CD4-positive, CD25-positive, alpha-beta regulatory T cell (primary cell): Measurements from ENCODE around the gene PGAM5. TPM values are rescaled to one million over a fixed set of nuclear protein-coding genes. Genes with fewer than 3 reads are reported as not detected.
A peak's percentile ranks its signal among the peaks of the same experiment; 100 is the strongest.

Source experiments
- ATAC-seq, 2 donors: fragments of 150-1000 bp; cut with Tn5 transposase; one replicate each; pipeline ENCODE4 v1.10.0; 2021; ENCODE audit warnings: low read depth in 2 of 2, moderate number of reproducible peaks in 2 of 2, moderate library complexity in 1 of 2
- DNase-seq, 3 donors: peaks; one replicate each; pipeline versions ENCODE4 v3.0.0 to v3.0.0-alpha.2; 2012 to 2022; ENCODE audit warnings: mixed read lengths in 1 of 3
- H3K27ac ChIP-seq: one replicate; pipeline ENCODE4 v1.7.0; 2013; ENCODE audit warnings: mild to moderate bottlenecking, low read length; ENCODE audit not compliant: insufficient read depth, poor library complexity, severe bottlenecking
- H3K27me3 ChIP-seq: one replicate; pipeline ENCODE4 v1.7.0; 2013; ENCODE audit warnings: low read length; ENCODE audit not compliant: control insufficient read depth, insufficient read depth
- H3K36me3 ChIP-seq: one replicate; pipeline ENCODE4 v1.7.0; 2013; ENCODE audit warnings: mild to moderate bottlenecking, low read length, moderate library complexity; ENCODE audit not compliant: control insufficient read depth, insufficient read depth
- H3K4me1 ChIP-seq: 2 replicates; pipeline ENCODE4 v1.7.0; 2013; ENCODE audit warnings: mild to moderate bottlenecking, low read length; ENCODE audit not compliant: insufficient read depth, control insufficient read depth, poor library complexity, severe bottlenecking
- H3K4me3 ChIP-seq: one replicate; pipeline ENCODE4 v1.7.0; 2013; ENCODE audit warnings: low read depth, mild to moderate bottlenecking, low read length, moderate library complexity
- H3K9me3 ChIP-seq, 2 experiments: 1 replicate in 1 of 2; 2 replicates in 1 of 2; pipeline ENCODE4 v1.7.0; 2013; ENCODE audit warnings: low read length in 2 of 2, mild to moderate bottlenecking in 1 of 2, moderate library complexity in 1 of 2; ENCODE audit not compliant: control insufficient read depth in 2 of 2
- H3K27ac Mint-ChIP-seq, 3 donors: one replicate each; pipeline ENCODE4 v1.8.0; 2020 to 2022; ENCODE audit warnings: mild to moderate bottlenecking in 3 of 3, mixed read lengths in 3 of 3, moderate library complexity in 2 of 3
- H3K27me3 Mint-ChIP-seq: one replicate; pipeline ENCODE4 v1.8.0; 2022; ENCODE audit warnings: mild to moderate bottlenecking, mixed read lengths
- H3K36me3 Mint-ChIP-seq: one replicate; pipeline ENCODE4 v1.8.0; 2020; ENCODE audit warnings: mixed read lengths
- H3K4me1 Mint-ChIP-seq, 4 donors: one replicate each; pipeline ENCODE4 v1.8.0; 2020 to 2022; ENCODE audit warnings: mixed read lengths in 4 of 4, mild to moderate bottlenecking in 1 of 4
- H3K4me3 Mint-ChIP-seq, 4 donors: one replicate each; pipeline ENCODE4 v1.8.0; 2020 to 2022; ENCODE audit warnings: mild to moderate bottlenecking in 4 of 4, mixed read lengths in 4 of 4, moderate library complexity in 3 of 4
- H3K9me3 Mint-ChIP-seq, 7 donors: one replicate each; pipeline ENCODE4 v1.8.0; 2020 to 2022; ENCODE audit warnings: mixed read lengths in 7 of 7, mild to moderate bottlenecking in 3 of 7, moderate library complexity in 2 of 7
- polyA plus RNA-seq, 4 donors: library from polyadenylated mRNA; unstranded; fragments of 300-500 nt; fragmentation: Illumina TruSeq; gene quantifications; one replicate each; pipeline ENCODE4 v1.2.3, GENCODE V29; 2021
- total RNA-seq: library from RNA; stranded (reverse); gene quantifications from one replicate; pipeline ENCODE4 v1.2.3, GENCODE V29; 2022

The PGAM5 gene
- total and polyA plus RNA-seq, 5 donors from 2014 or later: 17.5 to 25.3 (median 19.4) TPM

DNA sequence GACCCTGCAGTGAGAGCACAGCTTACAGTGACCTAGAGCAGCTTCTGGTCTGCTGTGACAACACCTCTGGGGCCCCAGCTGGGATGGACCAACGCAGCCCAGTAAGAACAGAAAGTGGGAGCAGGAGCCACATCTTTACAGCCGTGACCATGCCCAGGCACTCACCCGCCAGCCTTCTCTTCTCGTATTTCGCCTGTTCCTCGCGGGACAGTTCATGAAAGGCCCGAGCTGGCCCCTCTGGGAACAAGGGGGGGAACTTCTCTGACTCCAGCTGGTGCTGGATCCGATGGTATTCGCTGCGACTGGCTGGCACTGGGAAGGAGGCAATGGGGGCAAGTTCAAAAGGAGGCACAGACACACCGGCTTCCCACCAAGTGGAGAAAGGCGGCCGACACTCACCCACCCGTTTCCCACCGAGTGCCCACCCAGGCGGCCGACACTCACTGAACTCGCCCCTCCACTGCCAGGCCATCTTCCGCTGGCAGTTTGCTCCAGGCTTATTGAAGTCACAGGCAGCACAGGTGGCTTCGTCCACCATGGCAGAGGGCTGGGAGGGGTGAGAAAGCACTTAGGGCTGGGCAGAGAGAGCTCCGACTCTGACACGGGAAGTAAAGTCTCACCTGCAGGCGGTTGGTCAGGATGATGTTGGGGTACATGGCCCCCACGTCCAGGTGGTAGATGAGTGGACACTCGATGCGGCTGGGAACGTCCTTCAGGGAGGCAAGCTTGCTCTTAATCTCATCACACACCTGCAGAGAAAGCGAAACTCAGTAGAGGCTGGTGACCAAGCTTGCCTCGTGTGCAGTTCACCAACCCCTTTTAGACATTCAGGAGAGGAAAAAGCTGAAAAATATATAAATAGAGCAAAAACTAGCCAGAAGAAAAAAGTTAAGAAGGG, 42.2 kb upstream of the PGAM5 start:
- no peak for ATAC-seq
- Histone ChIP-seq H3K27me3 (no peaks in the 10 kb centered on the region), H3K9me3 (no peaks in the 10 kb centered on the region), H3K36me3 (peaks cover 66% of the 10 kb centered on the region), H3K4me1 (no peaks in the 10 kb centered on the region), H3K4me3 (no peak overlapping the region), H3K27ac (no peak overlapping the region)
- H3K9me3 Mint-ChIP-seq: no peaks in the 10 kb centered on the region
- no peak overlapping the region for H3K27ac Mint-ChIP-seq
- no peak overlapping the region for H3K4me3 Mint-ChIP-seq
- H3K36me3 Mint-ChIP-seq: peaks cover 44% of the 10 kb centered on the region
- peaks cover 0 to 5% (median under 1%) of the 10 kb centered on the region in 4 donors for H3K4me1 Mint-ChIP-seq
- H3K27me3 Mint-ChIP-seq: no peaks in the 10 kb centered on the region
- DNase-seq: no peak

DNA sequence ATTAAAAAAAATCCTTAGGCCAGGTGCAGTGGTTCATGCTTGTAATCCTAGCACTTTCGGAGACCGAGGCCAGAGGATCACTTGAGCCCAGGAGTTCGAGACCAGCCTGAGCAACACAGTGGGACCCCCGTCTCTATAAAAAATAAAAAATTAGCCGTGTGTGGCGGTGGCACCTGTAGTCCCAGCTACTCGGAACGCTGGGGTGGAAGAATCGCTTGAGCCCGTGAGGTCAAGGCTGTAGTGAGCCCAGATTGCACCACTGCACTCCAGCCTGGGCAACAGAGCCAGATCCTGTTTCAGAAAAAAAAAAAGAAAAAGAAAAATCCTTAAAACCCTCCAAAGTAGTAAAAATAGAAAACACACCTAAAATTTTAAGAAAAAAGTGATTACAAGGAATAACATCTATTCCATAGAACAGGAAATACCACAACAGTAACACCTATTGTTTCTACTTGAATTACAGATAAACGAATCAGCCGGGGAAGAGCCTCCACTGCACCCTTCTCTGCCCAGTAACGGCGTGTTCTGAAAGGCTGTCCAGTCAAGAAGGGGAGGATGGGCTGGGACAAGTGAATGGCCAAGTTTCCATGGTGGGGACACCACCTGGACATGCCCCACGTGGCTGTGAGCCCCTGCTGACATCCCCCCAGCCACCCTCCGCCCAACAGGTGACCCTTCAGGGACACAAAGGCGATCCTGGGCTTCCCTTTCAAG, 41.3 kb upstream of the PGAM5 start:
- peaks cover 44% of the 10 kb centered on the region for H3K36me3 Mint-ChIP-seq
- Histone ChIP-seq H3K9me3 (no peaks in the 10 kb centered on the region), H3K27me3 (no peaks in the 10 kb centered on the region), H3K27ac (no peak overlapping the region), H3K4me1 (no peaks in the 10 kb centered on the region), H3K4me3 (no peak overlapping the region), H3K36me3 (peaks cover 58% of the 10 kb centered on the region)
- DNase-seq (no peak), ATAC-seq (no peak)
- H3K4me1 Mint-ChIP-seq: peaks cover 0 to 5% (median under 1%) of the 10 kb centered on the region in 4 donors
- no peak overlapping the region for H3K27ac Mint-ChIP-seq
- H3K4me3 Mint-ChIP-seq: no peak overlapping the region
- peaks cover 0 to 3% (median 0%) of the 10 kb centered on the region in 7 donors for H3K9me3 Mint-ChIP-seq
- no peaks in the 10 kb centered on the region for H3K27me3 Mint-ChIP-seq

DNA sequence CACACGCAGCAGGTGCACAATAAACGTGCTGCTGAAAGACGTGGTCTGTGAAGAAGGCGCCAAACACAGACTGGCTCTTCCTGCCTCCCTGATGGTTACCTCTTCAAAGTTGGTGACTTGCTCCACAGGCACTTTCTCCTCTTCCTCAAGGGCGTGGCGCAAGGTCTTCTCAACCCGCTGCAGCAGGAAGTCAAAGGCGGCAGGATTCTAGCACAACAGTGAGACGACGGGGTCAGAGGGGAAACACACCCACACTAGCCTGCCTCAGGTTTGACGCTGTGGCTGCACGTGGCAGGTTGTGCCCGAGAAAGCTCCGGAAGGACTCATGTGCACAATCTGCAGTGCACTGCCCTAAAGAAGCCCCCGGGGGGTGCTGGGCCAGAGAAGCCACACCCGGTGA, 38.5 kb upstream of the PGAM5 start:
- H3K9me3 ChIP-seq: no peaks in the 10 kb centered on the region
- ATAC-seq: no peak
- H3K27ac Mint-ChIP-seq: peak overlapping the region in 1 of 3 donors; percentile 36

DNA sequence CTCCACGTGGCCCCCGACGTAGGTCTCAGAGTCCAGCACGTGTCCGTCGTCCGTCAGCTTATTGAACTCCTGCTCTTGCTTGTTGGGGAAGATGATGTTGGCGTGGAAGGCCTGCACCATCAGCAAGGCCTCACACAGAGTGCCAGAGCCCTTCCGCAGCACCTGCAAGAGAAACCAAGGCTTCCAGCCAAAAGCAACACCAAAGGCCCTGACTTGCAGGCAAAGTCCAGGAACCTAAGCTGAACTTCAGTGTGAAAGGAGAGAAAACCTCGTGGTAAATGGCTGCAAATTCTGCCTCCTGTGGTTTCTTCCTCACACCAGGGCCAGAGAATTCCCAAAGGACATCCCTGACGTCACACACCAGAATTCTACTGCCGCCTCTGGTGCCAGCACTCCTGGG, 38.0 kb upstream of the PGAM5 start:
- H3K27me3 ChIP-seq: no peaks in the 10 kb centered on the region
- peak overlapping the region in 1 of 4 donors; percentile 51 for H3K4me3 Mint-ChIP-seq
- no peak overlapping the region for H3K4me3 ChIP-seq
- no peak overlapping the region for H3K27ac Mint-ChIP-seq
- H3K27me3 Mint-ChIP-seq: no peaks in the 10 kb centered on the region
- H3K27ac ChIP-seq: no peak overlapping the region
- peaks cover 59% of the 10 kb centered on the region for H3K36me3 ChIP-seq
- H3K9me3 Mint-ChIP-seq: peaks cover 0 to 3% (median 0%) of the 10 kb centered on the region in 7 donors
- no peak for DNase-seq
- no peak for ATAC-seq
- no peaks in the 10 kb centered on the region for H3K4me1 ChIP-seq
- H3K9me3 ChIP-seq: no peaks in the 10 kb centered on the region
- H3K36me3 Mint-ChIP-seq: peaks cover 43% of the 10 kb centered on the region
- H3K4me1 Mint-ChIP-seq: peaks cover 0 to 5% (median 0%) of the 10 kb centered on the region in 4 donors

More for the DNA sequence above, 38.5 kb upstream of the PGAM5 start:
- H3K9me3 Mint-ChIP-seq: peaks cover 0 to 3% (median 0%) of the 10 kb centered on the region in 7 donors
- Histone ChIP-seq H3K4me1 (no peaks in the 10 kb centered on the region), H3K27me3 (no peaks in the 10 kb centered on the region), H3K4me3 (no peak overlapping the region), H3K27ac (no peak overlapping the region), H3K36me3 (peaks cover 59% of the 10 kb centered on the region)
- H3K4me3 Mint-ChIP-seq: no peak overlapping the region
- peaks cover 0 to 5% (median 0%) of the 10 kb centered on the region in 4 donors for H3K4me1 Mint-ChIP-seq
- H3K36me3 Mint-ChIP-seq: peaks cover 44% of the 10 kb centered on the region
- no peaks in the 10 kb centered on the region for H3K27me3 Mint-ChIP-seq
- peak in 1 of 3 donors; percentile 23 for DNase-seq

DNA sequence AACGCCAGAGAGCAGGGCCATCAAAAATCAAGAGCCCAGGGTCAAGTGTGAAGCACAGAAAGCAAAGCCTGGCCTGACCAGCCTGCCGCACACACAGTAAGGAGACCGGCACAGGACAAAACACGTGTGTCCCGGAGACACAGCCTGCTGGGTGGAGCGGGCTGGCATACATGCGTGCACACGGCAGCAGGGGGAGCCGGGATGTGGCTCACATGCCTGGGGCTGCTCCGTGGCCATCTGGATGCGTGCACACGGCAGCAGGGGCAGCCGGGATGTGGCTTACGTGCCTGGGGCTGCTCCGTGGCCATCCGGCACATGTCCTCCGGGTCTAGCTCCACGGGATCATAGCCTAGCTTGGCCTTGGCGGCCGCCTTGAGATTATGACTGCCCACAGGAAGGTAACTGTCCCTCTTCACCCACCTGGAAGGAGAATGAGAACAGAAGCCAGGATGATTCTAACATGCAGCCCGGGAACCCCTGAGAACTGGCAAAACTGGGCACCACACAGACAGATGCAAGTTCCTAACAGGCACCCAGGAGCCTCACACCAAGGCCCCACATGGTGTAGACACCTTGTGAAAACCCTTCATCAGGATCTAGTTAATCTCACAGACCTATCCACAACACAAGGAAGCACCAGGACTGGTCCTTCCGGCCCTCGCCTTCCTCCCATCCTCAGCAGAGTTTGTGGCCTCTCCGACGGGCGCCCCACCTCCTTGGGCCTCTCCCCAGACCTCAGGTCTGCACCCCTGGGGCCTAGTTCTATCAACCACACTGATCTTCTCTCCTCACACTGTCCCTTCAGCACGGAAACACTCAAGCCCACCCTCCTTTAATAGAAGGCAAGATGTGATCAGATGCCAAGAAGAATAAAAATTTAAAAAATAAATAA, 37.1 kb upstream of the PGAM5 start:
- Histone ChIP-seq H3K27ac (no peak overlapping the region), H3K4me3 (no peak overlapping the region), H3K4me1 (no peaks in the 10 kb centered on the region), H3K27me3 (no peaks in the 10 kb centered on the region), H3K9me3 (no peaks in the 10 kb centered on the region), H3K36me3 (peaks cover 54% of the 10 kb centered on the region)
- DNase-seq (no peak), ATAC-seq (no peak)
- H3K4me3 Mint-ChIP-seq: no peak overlapping the region
- H3K9me3 Mint-ChIP-seq: peaks cover 0 to 3% (median 0%) of the 10 kb centered on the region in 7 donors
- peaks cover 45% of the 10 kb centered on the region for H3K36me3 Mint-ChIP-seq
- H3K27me3 Mint-ChIP-seq: no peaks in the 10 kb centered on the region
- H3K4me1 Mint-ChIP-seq: peaks cover 0 to 5% (median 0%) of the 10 kb centered on the region in 4 donors
- no peak overlapping the region for H3K27ac Mint-ChIP-seq

DNA sequence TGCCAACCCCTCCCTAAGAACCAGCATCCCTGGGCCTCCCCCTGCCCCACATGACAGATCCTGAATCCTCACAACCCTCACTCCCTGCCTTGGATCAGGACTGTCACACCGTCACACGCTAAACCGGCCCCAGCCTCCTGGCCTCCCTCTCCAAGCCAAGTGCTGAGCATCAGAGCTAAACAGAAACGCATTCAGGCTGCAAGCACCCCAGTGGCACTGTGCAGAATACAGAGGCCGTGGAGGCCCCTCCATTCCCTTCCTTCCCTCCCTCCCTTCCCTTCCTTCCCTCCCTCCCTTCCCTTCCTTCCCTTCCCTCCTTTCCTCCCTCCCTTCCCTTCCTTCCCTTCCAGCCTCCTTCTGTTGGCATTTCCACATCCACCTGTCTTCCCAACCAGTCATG, 36.1 kb upstream of the PGAM5 start:
- DNase-seq (no peak), ATAC-seq (no peak)
- H3K4me3 ChIP-seq: no peak overlapping the region
- Mint-ChIP-seq H3K27ac (no peak overlapping the region), H3K36me3 (peaks cover 47% of the 10 kb centered on the region), H3K9me3 (peaks cover 0 to 3% (median 0%) of the 10 kb centered on the region in 7 donors), H3K27me3 (no peaks in the 10 kb centered on the region), H3K4me1 (peaks cover 0 to 7% (median 2%) of the 10 kb centered on the region in 4 donors), H3K4me3 (no peak overlapping the region)
- no peaks in the 10 kb centered on the region for H3K9me3 ChIP-seq
- no peak overlapping the region for H3K27ac ChIP-seq
- H3K27me3 ChIP-seq: no peaks in the 10 kb centered on the region
- no peaks in the 10 kb centered on the region for H3K4me1 ChIP-seq
- H3K36me3 ChIP-seq: peaks cover 58% of the 10 kb centered on the region

DNA sequence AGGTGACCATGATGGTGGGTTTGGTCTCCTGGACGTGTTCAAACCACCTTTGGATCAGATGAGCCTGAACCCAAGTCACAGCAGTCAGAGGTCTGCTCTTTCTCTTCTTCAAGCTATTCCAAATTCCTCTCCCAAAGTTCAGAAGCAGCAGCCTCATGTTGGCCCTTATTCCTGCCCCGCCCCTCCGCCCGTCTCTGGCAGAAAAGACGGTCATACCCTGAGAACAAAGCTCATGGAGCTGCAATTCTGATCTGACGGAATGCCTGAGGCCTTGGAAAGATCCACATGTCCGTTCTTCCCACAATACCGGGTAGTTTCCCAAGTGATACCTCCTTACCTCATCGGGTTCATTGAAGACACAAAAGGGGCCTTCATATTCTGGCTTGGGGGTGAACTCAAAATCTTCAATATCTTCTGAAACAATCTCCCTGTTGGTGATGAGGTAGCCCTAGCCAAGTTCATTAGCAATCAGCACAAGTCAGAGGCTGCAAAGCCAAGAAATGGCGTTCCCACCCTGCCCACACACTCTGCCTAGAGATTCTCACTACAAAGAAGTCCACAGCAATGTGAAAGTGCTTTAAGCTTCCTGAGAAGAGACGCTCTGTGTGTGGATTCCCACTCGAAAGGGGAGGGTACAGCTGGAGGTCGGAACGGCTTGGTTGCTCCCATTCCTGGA, 34.7 kb upstream of the PGAM5 start:
- Mint-ChIP-seq H3K36me3 (peaks cover 50% of the 10 kb centered on the region), H3K4me1 (peaks cover 0 to 15% (median 5%) of the 10 kb centered on the region in 4 donors), H3K9me3 (peaks cover 0 to 3% (median 0%) of the 10 kb centered on the region in 7 donors), H3K27me3 (no peaks in the 10 kb centered on the region), H3K27ac (no peak overlapping the region), H3K4me3 (no peak overlapping the region)
- H3K27ac ChIP-seq: no peak overlapping the region
- peaks cover 62% of the 10 kb centered on the region for H3K36me3 ChIP-seq
- H3K4me1 ChIP-seq: no peaks in the 10 kb centered on the region
- no peaks in the 10 kb centered on the region for H3K9me3 ChIP-seq
- ATAC-seq (no peak), DNase-seq (no peak)
- H3K4me3 ChIP-seq: no peak overlapping the region
- H3K27me3 ChIP-seq: no peaks in the 10 kb centered on the region
